ENCODE results near the gene C1GALT1. TPM values are rescaled to one million over a fixed set of nuclear protein-coding genes. Genes with fewer than 3 reads are reported as not detected.

Gene C1GALT1
- total and polyA plus RNA-seq, 9 of the 15 experiments (the other 6 are each of a cell fraction or from before 2014, with no cell fraction given), result 5.0 to 33.2 (median 24.1) TPM

DNA sequence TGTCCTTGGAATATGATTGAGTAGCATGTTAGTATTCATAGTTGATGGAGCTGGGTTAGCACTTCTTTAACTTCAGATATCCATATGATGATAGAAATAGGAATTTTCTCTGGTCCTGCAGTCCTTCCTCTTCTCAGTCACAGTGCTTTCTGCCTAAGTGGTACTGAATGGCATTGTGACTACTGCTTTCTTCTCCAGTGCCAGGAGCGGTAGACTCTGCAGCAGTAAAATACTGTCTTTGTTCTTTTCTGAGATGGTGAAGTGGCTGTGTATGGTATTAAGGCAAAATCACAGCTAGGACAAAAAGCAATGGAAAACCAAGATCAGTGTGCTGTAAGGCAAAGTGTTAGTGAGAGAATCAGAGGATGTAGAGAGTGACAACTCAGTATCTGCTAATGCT is 46.6 kb downstream of the C1GALT1 start (continued):
- TF ChIP-seq, protein P1, sequence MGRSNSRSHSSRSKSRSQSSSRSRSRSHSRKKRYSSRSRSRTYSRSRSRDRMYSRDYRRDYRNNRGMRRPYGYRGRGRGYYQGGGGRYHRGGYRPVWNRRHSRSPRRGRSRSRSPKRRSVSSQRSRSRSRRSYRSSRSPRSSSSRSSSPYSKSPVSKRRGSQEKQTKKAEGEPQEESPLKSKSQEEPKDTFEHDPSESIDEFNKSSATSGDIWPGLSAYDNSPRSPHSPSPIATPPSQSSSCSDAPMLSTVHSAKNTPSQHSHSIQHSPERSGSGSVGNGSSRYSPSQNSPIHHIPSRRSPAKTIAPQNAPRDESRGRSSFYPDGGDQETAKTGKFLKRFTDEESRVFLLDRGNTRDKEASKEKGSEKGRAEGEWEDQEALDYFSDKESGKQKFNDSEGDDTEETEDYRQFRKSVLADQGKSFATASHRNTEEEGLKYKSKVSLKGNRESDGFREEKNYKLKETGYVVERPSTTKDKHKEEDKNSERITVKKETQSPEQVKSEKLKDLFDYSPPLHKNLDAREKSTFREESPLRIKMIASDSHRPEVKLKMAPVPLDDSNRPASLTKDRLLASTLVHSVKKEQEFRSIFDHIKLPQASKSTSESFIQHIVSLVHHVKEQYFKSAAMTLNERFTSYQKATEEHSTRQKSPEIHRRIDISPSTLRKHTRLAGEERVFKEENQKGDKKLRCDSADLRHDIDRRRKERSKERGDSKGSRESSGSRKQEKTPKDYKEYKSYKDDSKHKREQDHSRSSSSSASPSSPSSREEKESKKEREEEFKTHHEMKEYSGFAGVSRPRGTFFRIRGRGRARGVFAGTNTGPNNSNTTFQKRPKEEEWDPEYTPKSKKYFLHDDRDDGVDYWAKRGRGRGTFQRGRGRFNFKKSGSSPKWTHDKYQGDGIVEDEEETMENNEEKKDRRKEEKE (IDR thresholded peaks at IDR 0.05; ENCODE audit: borderline replicate concordance in 1 of 2, control insufficient read depth in 1 of 2, low read depth in 2 of 2, low read length in 1 of 2), result no peak
- TF ChIP-seq JUNB (CRISPR knock-in tag; conservative IDR thresholded peaks at IDR 0.05), result no peak
- no peak for TF ChIP-seq MAFF (IDR thresholded peaks at IDR 0.05; ENCODE audit: low read length)

- Histone ChIP-seq H3K27ac (ENCODE audit: extremely low read depth, low read depth, low read length) (no peak overlapping the region), H4K20me1 (replicated peaks; ENCODE audit: control insufficient read depth, insufficient read depth, low read length) (no peaks in the 10 kb centered on the region), H3K4me3 (no peak overlapping the region), H3K4me2 (ENCODE audit: insufficient read depth, low read length) (no peak overlapping the region), H3K79me2 (ENCODE audit: control insufficient read depth, insufficient read depth, low read length) (peaks cover 4% of the 10 kb centered on the region; the same call in 2 of the 3 replicates), H2AFZ (ENCODE audit: low read depth, low read length) (no peak overlapping the region), H3K36me3 (ENCODE audit: control insufficient read depth, insufficient read depth, low read length) (peaks cover 11% of the 10 kb centered on the region; the same call in 2 of the 3 replicates), H3K9ac (ENCODE audit: insufficient read depth in 1 of 2, low read depth in 2 of 2, low read length in 2 of 2) (no peak overlapping the region), H3K9me1 (ENCODE audit: control insufficient read depth, insufficient read depth, low read length) (no peaks in the 10 kb centered on the region), H3K4me1 (replicated peaks in 1 of 2; ENCODE audit: control insufficient read depth in 2 of 2, insufficient read depth in 2 of 2, low read length in 2 of 2) (no peaks in the 10 kb centered on the region), H3K9me3 (replicated peaks; ENCODE audit: control insufficient read depth, insufficient read depth, low read depth, low read length) (no peaks in the 10 kb centered on the region), H3K27me3 (ENCODE audit: control insufficient read depth in 2 of 2, insufficient read depth in 2 of 2, low read length in 2 of 2) (no peaks in the 10 kb centered on the region)
- intact Hi-C loops (cut with micrococcal nuclease), result no loop called here
- no peak for DNase-seq (ENCODE audit: extremely low read depth in 1 of 4, low spot score in 3 of 4)
- ChIA-PET POLR2A (interaction anchor here (0.7 kb wide), 1 partner anchor 148 kb away, joined by 4 read pairs; no protein-coding TSS in a partner anchor), CTCF (ENCODE audit: low intra/inter-chr PET ratio) (interaction anchor here (0.6 kb wide), 1 partner anchor 98 kb away, joined by 4 read pairs; no protein-coding TSS in a partner anchor)
- ATAC-seq, result no peak
- BruUV-seq (replicated peaks), result no TSS peak
- 100% methylated on average over 1 of the region's 1 CpG for WGBS (ENCODE audit: insufficient coverage, low coverage, missing lambda C conversion rate)
- no peak for FAIRE-seq
- in situ Hi-C loops (cut with MboI), result no loop called here
- peak in 1 of 2 experiments; percentile 87; a peak in 1 of 3 replicates for TF ChIP-seq CBX3 (IDR thresholded peaks at IDR 0.05; ENCODE audit: borderline replicate concordance in 1 of 2, low read length in 2 of 2)
- TF ChIP-seq PTRF (tag; IDR thresholded peaks at IDR 0.05), result no peak
- peak; percentile 75; the same call in 1 of the 2 replicates for TF ChIP-seq LEF1 (IDR thresholded peaks at IDR 0.05)
- no peak for TF ChIP-seq CSDE1 (IDR thresholded peaks at IDR 0.05)
- TF ChIP-seq MEF2A (IDR thresholded peaks at IDR 0.05; ENCODE audit: control insufficient read depth, low read depth, low read length), result peak; percentile 77; the same call in 1 of the 2 replicates
- no peak for TF ChIP-seq CHCHD3 (CRISPR knock-in tag; IDR thresholded peaks at IDR 0.05)
- TF ChIP-seq SMAD2 (IDR thresholded peaks at IDR 0.05; ENCODE audit: low read depth, low read length), result no peak
- TF ChIP-seq ZNF408 (CRISPR knock-in tag; IDR thresholded peaks at IDR 0.05; ENCODE audit: low read depth), result no peak
- TF ChIP-seq ZNF384 (IDR thresholded peaks at IDR 0.05; ENCODE audit: low read depth, low read length), result peak; percentile 44; the same call in 1 of the 2 replicates
- no peak for TF ChIP-seq CHD1 (IDR thresholded peaks at IDR 0.05; ENCODE audit: low read length)
- no peak for TF ChIP-seq SETDB1 (IDR thresholded peaks at IDR 0.05; ENCODE audit: low read length)
- no peak for TF ChIP-seq E4F1 (CRISPR knock-in tag; IDR thresholded peaks at IDR 0.05; ENCODE audit: borderline replicate concordance)
- TF ChIP-seq, protein P2, sequence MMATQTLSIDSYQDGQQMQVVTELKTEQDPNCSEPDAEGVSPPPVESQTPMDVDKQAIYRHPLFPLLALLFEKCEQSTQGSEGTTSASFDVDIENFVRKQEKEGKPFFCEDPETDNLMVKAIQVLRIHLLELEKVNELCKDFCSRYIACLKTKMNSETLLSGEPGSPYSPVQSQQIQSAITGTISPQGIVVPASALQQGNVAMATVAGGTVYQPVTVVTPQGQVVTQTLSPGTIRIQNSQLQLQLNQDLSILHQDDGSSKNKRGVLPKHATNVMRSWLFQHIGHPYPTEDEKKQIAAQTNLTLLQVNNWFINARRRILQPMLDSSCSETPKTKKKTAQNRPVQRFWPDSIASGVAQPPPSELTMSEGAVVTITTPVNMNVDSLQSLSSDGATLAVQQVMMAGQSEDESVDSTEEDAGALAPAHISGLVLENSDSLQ (IDR thresholded peaks at IDR 0.05), result peak; percentile 41; the same call in 1 of the 2 replicates
These were observed 48.7 kb downstream of the C1GALT1 start for GRCh38 chr7:7231000-7231399.

Measured in K562 (cell line).